Endothelial cell of umbilical vein (primary cell): ENCODE measurements around the gene NRDE2. TPM values are rescaled to one million over a fixed set of nuclear protein-coding genes. Genes with fewer than 3 reads are reported as not detected.

Experiments used
- BruUV-seq: library from RNA; stranded (reverse); fragments of 400-500 nt; replicated peaks from 2 replicates; lab custom pipeline; 2021; lab: Mats Ljungman, UMichigan
- CTCF ChIA-PET: fragments of 300-600, 350-600 bp; sonication (Branson Sonifier 250); formaldehyde crosslinking; loops from one replicate; lab custom pipeline; 2021; ENCODE audit warnings: antibody characterized with exemption, inconsistent platforms; lab: Charles Lee
- POLR2A ChIA-PET: fragments of 300-600, 350-600 bp; sonication (Branson Sonifier 250); formaldehyde crosslinking; loops from one replicate; lab custom pipeline; 2021; ENCODE audit warnings: antibody characterized with exemption, inconsistent platforms; lab: Charles Lee
- DNase-seq: peaks from one replicate; pipeline ENCODE4 v3.0.0-alpha.2; 2011; ENCODE audit warnings: low read depth, low spot score
- FAIRE-seq: peaks from 2 replicates; lab custom pipeline; 2011; peaks lifted over from hg19 to GRCh38; lab: Jason Lieb, UNC
- H2AFZ ChIP-seq: 2 replicates; pipeline ENCODE4 v1.6.0; 2012; ENCODE audit warnings: low read depth, low read length, control low read depth, inconsistent platforms
- H3K27ac ChIP-seq: 2 replicates; pipeline ENCODE4 v1.5.1; 2011; ENCODE audit warnings: low read depth, mild to moderate bottlenecking, control low read depth, low read length, moderate library complexity; ENCODE audit not compliant: insufficient read depth
- H3K27me3 ChIP-seq, 2 experiments: 2 replicates each; pipeline versions ENCODE4 v1.6.0 to v1.6.1; 2011; ENCODE audit warnings: low read length in 2 of 2, mixed read lengths in 1 of 2; ENCODE audit not compliant: control insufficient read depth in 2 of 2, insufficient read depth in 2 of 2
- H3K36me3 ChIP-seq, 2 experiments: 2 replicates in 1 of 2; 3 replicates in 1 of 2; pipeline ENCODE4 v1.5.1; 2011; ENCODE audit warnings: low read length in 2 of 2, mild to moderate bottlenecking in 1 of 2, moderate library complexity in 1 of 2; ENCODE audit not compliant: control insufficient read depth in 2 of 2, insufficient read depth in 2 of 2; ENCODE audit errors: extremely low read depth in 1 of 2
- H3K4me1 ChIP-seq: 3 replicates; pipeline ENCODE4 v1.5.1; 2011; ENCODE audit warnings: mild to moderate bottlenecking, low read length; ENCODE audit not compliant: control insufficient read depth, insufficient read depth; ENCODE audit errors: extremely low read depth
- H3K4me2 ChIP-seq: 2 replicates; pipeline ENCODE4 v1.6.1; 2011; ENCODE audit warnings: low read length, control low read depth, mixed read lengths; ENCODE audit not compliant: insufficient read depth
- H3K4me3 ChIP-seq, 3 experiments: fragments of 200-600 bp in 1 of 3; sonication (generic), shearing (Covaris generic) in 1 of 3; replicated peaks in 1 of 3; 2 replicates each; pipeline ENCODE4 v1.5.1; 2011 to 2016; ENCODE audit warnings: control low read depth in 3 of 3, low read length in 3 of 3, mild to moderate bottlenecking in 2 of 3, inconsistent platforms in 1 of 3, low read depth in 1 of 3, moderate library complexity in 1 of 3; ENCODE audit not compliant: insufficient read depth in 1 of 3
- H3K79me2 ChIP-seq: 2 replicates; pipeline ENCODE4 v1.6.0; 2012; ENCODE audit warnings: low read length, inconsistent platforms; ENCODE audit not compliant: control insufficient read depth, insufficient read depth
- H3K9ac ChIP-seq: replicated peaks from 2 replicates; pipeline ENCODE3; 2011; ENCODE audit warnings: low read length, control low read depth; ENCODE audit not compliant: insufficient read depth; ENCODE audit errors: extremely low read depth
- H3K9me1 ChIP-seq: replicated peaks from 3 replicates; pipeline ENCODE4 v1.6.0; 2011; ENCODE audit warnings: mild to moderate bottlenecking, low read length; ENCODE audit not compliant: control insufficient read depth, insufficient read depth; ENCODE audit errors: extremely low read depth
- H3K9me3 ChIP-seq: replicated peaks from 2 replicates; pipeline ENCODE4 v1.5.1; 2012; ENCODE audit warnings: low read length, inconsistent platforms; ENCODE audit not compliant: control insufficient read depth, insufficient read depth
- H4K20me1 ChIP-seq: replicated peaks from 2 replicates; pipeline ENCODE3; 2011; ENCODE audit warnings: mild to moderate bottlenecking, low read length; ENCODE audit not compliant: control insufficient read depth, insufficient read depth; ENCODE audit errors: extremely low read depth
- EZH2 ChIP-seq: IDR thresholded peaks from 2 replicates; pipeline ENCODE4 v1.6.1; 2012; ENCODE audit warnings: borderline replicate concordance, low read depth, mild to moderate bottlenecking, moderate library complexity, low read length, inconsistent platforms; ENCODE audit not compliant: severe bottlenecking
- FOS ChIP-seq: IDR thresholded peaks from 2 replicates; pipeline ENCODE4 v1.6.1; 2011; ENCODE audit warnings: mild to moderate bottlenecking, low read length, moderate library complexity, borderline replicate concordance; ENCODE audit not compliant: insufficient read depth
- GATA2 ChIP-seq: IDR thresholded peaks from 2 replicates; pipeline ENCODE4 v1.7.0; 2011; ENCODE audit warnings: low read depth, mild to moderate bottlenecking, moderate library complexity, mixed read lengths, low read length; ENCODE audit not compliant: insufficient read length, insufficient read depth
- JUN ChIP-seq: IDR thresholded peaks from 2 replicates; pipeline ENCODE4 v1.6.1; 2011; ENCODE audit warnings: borderline replicate concordance, low read depth; ENCODE audit not compliant: insufficient read length, insufficient read depth
- MYC ChIP-seq: IDR thresholded peaks from one replicate; pipeline ENCODE4 v1.6.1; 2011; ENCODE audit warnings: mild to moderate bottlenecking, low read depth, low read length
- POLR2A ChIP-seq: IDR thresholded peaks from 2 replicates; pipeline ENCODE4 v1.6.1; 2012; ENCODE audit warnings: low read depth, mild to moderate bottlenecking, control low read depth, low read length
- POLR2AphosphoS5 ChIP-seq: IDR thresholded peaks from 2 replicates; pipeline ENCODE4 v1.6.1; 2012; ENCODE audit warnings: low read depth, mild to moderate bottlenecking, control low read depth, low read length, moderate library complexity; ENCODE audit not compliant: insufficient read depth
- dilution Hi-C: fragments of 300-500 bp; cut with MboI; formaldehyde crosslinking; loops from one replicate; pipeline ENCODE4 v1.15.0; 2019; ENCODE audit warnings: low sequenced_read_pairs; ENCODE audit not compliant: extremely low pct_ligation_motif_present
- intact Hi-C: fragments of 100-400 bp; cut with micrococcal nuclease; formaldehyde crosslinking; loops from one replicate; pipeline ENCODE4 v1.10.0; 2022
- polyA plus RNA-seq, 4 experiments: library from polyadenylated mRNA; depleted of rRNA in 3 of 4; stranded (reverse) in 3 of 4; unstranded in 1 of 4; fragments of >200 nt; gene quantifications; 2 replicates each; pipeline versions ENCODE4 v1.2.1 to v1.2.3, GENCODE V29; 2011 to 2012; ENCODE audit warnings: missing spikeins in 1 of 4
- total RNA-seq: library from RNA; stranded (reverse); gene quantifications from 2 replicates; pipeline ENCODE4 v1.2.3, GENCODE V29; 2021
- TF ChIP-seq, protein P1 (sequence below): IDR thresholded peaks from 2 replicates; pipeline ENCODE4 v1.6.1; 2011; ENCODE audit not compliant: insufficient read depth, insufficient read length
- TF ChIP-seq, protein P2 (sequence below), 2 donors: IDR thresholded peaks; 1 replicate in 1 of 2; 2 replicates in 1 of 2; pipeline ENCODE4 v1.5.1; 2011; ENCODE audit warnings: low read length in 2 of 2, mild to moderate bottlenecking in 2 of 2, moderate library complexity in 2 of 2, control low read depth in 1 of 2, inconsistent platforms in 1 of 2, low read depth in 1 of 2; ENCODE audit not compliant: insufficient read depth in 1 of 2; ENCODE audit errors: extremely low read depth in 1 of 2

NRDE2 gene
- total and polyA plus RNA-seq, 2 donors (not counting 3 experiments of a cell fraction or from before 2014, with no cell fraction given), result 8.5 to 22.1 TPM

DNA sequence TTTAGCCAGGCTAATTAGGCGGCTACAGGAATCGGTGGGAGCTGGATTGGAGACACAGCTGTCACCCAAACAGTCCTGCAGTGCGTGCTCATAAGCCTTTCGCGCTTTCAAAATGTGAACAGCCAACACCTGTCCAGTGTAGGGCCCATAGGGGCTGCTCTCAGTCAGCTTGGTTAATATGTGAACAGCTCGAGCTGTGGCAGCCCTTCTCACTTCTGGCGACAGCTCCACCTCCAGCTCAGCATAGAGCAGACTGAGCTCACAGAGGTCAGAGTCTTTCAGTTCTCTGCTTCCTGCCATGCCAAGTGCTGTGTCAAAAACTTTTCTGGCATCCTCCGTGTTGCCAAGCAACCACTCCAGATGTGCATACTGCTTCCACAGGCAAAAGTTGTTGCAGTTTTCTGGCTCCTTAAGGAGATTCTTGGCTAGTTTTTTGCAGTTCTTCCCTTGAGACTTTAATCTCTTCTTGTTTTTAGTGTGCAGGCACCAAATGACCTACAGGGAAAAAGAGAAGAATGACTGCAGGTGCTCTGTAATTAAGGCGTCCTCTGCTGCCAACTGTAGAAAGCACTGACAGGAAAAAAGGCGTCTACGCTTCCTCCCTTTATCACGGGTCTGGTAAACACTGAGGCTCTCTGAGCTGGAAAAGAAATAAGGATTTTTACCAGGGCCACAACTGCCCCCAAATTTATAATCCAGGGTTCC, 42.9 kb downstream of the NRDE2 start:
- no peak overlapping the region for H2AFZ ChIP-seq
- H3K36me3 ChIP-seq, result peaks cover 8 to 20% of the 10 kb centered on the region in 2 experiments
- no peaks in the 10 kb centered on the region for H3K79me2 ChIP-seq
- FAIRE-seq (peak; percentile 46), DNase-seq (peak; percentile 68)
- no TSS peak for BruUV-seq
- no peak overlapping the region for H3K4me2 ChIP-seq
- H4K20me1 ChIP-seq, result no peaks in the 10 kb centered on the region
- H3K9me1 ChIP-seq, result no peaks in the 10 kb centered on the region
- intact Hi-C loops (loop anchor here (5.0 kb wide), 1 partner anchor 468 kb away; no protein-coding TSS in a partner anchor), dilution Hi-C loops (no loop called here)
- H3K4me1 ChIP-seq, result peaks cover 5% of the 10 kb centered on the region
- no peaks in the 10 kb centered on the region for H3K27me3 ChIP-seq
- ChIA-PET CTCF (interaction anchor here (0.6 to 3.4 kb wide), 21 partner anchors 9 to 885 kb away, joined by 3 to 25 read pairs (median 4); partner anchors contain the start of gene TTC7B), POLR2A (interaction anchor here (1.2 kb wide), 1 partner anchor 108 kb away, joined by 4 read pairs; the partner anchor contains the start of gene CALM1)
- no peak overlapping the region for H3K9ac ChIP-seq
- TF ChIP-seq JUN (no peak), EZH2 (no peak), POLR2A (no peak), POLR2AphosphoS5 (no peak), MYC (no peak), FOS (no peak), GATA2 (no peak)
- TF ChIP-seq, protein P1, sequence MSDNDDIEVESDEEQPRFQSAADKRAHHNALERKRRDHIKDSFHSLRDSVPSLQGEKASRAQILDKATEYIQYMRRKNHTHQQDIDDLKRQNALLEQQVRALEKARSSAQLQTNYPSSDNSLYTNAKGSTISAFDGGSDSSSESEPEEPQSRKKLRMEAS, result no peak
- TF ChIP-seq, protein P2, sequence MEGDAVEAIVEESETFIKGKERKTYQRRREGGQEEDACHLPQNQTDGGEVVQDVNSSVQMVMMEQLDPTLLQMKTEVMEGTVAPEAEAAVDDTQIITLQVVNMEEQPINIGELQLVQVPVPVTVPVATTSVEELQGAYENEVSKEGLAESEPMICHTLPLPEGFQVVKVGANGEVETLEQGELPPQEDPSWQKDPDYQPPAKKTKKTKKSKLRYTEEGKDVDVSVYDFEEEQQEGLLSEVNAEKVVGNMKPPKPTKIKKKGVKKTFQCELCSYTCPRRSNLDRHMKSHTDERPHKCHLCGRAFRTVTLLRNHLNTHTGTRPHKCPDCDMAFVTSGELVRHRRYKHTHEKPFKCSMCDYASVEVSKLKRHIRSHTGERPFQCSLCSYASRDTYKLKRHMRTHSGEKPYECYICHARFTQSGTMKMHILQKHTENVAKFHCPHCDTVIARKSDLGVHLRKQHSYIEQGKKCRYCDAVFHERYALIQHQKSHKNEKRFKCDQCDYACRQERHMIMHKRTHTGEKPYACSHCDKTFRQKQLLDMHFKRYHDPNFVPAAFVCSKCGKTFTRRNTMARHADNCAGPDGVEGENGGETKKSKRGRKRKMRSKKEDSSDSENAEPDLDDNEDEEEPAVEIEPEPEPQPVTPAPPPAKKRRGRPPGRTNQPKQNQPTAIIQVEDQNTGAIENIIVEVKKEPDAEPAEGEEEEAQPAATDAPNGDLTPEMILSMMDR (IDR thresholded peaks at IDR 0.05; ENCODE audit: extremely low read depth in 1 of 2, insufficient read depth in 1 of 2, low read depth in 1 of 2, low read length in 2 of 2), result no peak
- H3K27ac ChIP-seq, result no peak overlapping the region
- H3K4me3 ChIP-seq, result no peak overlapping the region
- H3K9me3 ChIP-seq, result no peaks in the 10 kb centered on the region
